ENCODE results near the gene ANKRD11.
"Not testable (repeated sequence)": the region's sequence is repeated elsewhere in the genome, so short reads cannot be mapped to it uniquely, and the experiment has no call there.

Gene ANKRD11

GRCh38 chr16:89277049-89277448, 213.3 kb downstream of the ANKRD11 start:
- no peak for DNase-seq

GRCh38 chr16:89275837-89276720, 214.3 kb downstream of the ANKRD11 start:
- DNase-seq, result no peak

GRCh38 chr16:89275284-89275584, 215.1 kb downstream of the ANKRD11 start:
- DNase-seq, result no peak

- no peak for DNase-seq
These were observed 215.6 kb downstream of the ANKRD11 start for GRCh38 chr16:89274561-89275283.

GRCh38 chr16:89273741-89274472, 216.5 kb downstream of the ANKRD11 start:
- no peak for DNase-seq

- no peak for DNase-seq
These were observed 217.7 kb downstream of the ANKRD11 start for GRCh38 chr16:89272631-89273030.

- no peak for DNase-seq
These were observed 219.6 kb downstream of the ANKRD11 start for GRCh38 chr16:89270666-89271345.

GRCh38 chr16:89269805-89270665, 220.3 kb downstream of the ANKRD11 start:
- DNase-seq, result no peak

- no peak for DNase-seq
These were observed 221.2 kb downstream of the ANKRD11 start for GRCh38 chr16:89268987-89269735.

- DNase-seq, result no peak
These were observed 221.8 kb downstream of the ANKRD11 start for GRCh38 chr16:89268585-89268984.

- not testable (repeated sequence) for DNase-seq
These were observed 222.6 kb downstream of the ANKRD11 start for GRCh38 chr16:89267746-89268145.

- no peak for DNase-seq
These were observed 223.7 kb downstream of the ANKRD11 start for GRCh38 chr16:89266521-89267134.

- no peak for DNase-seq
These were observed 224.7 kb downstream of the ANKRD11 start for GRCh38 chr16:89265647-89266046.

GRCh38 chr16:89264800-89265550, 225.4 kb downstream of the ANKRD11 start:
- no peak for DNase-seq

GRCh38 chr16:89261691-89262563, 228.4 kb downstream of the ANKRD11 start:
- no peak for DNase-seq

- not testable (repeated sequence) for DNase-seq
These were observed 230.5 kb downstream of the ANKRD11 start for GRCh38 chr16:89259901-89260300.

GRCh38 chr16:89257757-89258465, 232.4 kb downstream of the ANKRD11 start:
- no peak for DNase-seq

- DNase-seq, result no peak
These were observed 233.1 kb downstream of the ANKRD11 start for GRCh38 chr16:89257281-89257731.
